H9 (cell line): Measurements from ENCODE around the gene ZNF135. TPM values are rescaled to one million over a fixed set of nuclear protein-coding genes. Genes with fewer than 3 reads are reported as not detected.

Source experiments
- DNase-seq: peaks from one replicate; pipeline ENCODE4 v3.0.0-alpha.2; 2017
- H2AFZ ChIP-seq: one replicate; pipeline ENCODE4 v1.6.1; 2013; ENCODE audit warnings: mild to moderate bottlenecking, low read length, control low read depth, moderate library complexity
- H2AK5ac ChIP-seq: 2 replicates; pipeline ENCODE4 v1.6.1; 2013; ENCODE audit warnings: low read length, control low read depth, mixed read lengths; ENCODE audit not compliant: insufficient read length
- H2BK120ac ChIP-seq: one replicate; pipeline ENCODE4 v1.6.1; 2013; ENCODE audit warnings: low read depth, mild to moderate bottlenecking, low read length, control low read depth, inconsistent platforms; ENCODE audit not compliant: poor library complexity, severe bottlenecking
- H2BK12ac ChIP-seq: 2 replicates; pipeline ENCODE4 v1.6.1; 2013; ENCODE audit warnings: low read length, control low read depth, mixed read lengths, low read depth; ENCODE audit not compliant: insufficient read length
- H2BK15ac ChIP-seq: 2 replicates; pipeline ENCODE4 v1.6.1; 2013; ENCODE audit warnings: low read depth, low read length, control low read depth
- H2BK20ac ChIP-seq: one replicate; pipeline ENCODE4 v1.6.1; 2013; ENCODE audit warnings: low read depth, mild to moderate bottlenecking, low read length, control low read depth, inconsistent platforms; ENCODE audit not compliant: poor library complexity, severe bottlenecking
- H2BK5ac ChIP-seq: 2 replicates; pipeline ENCODE4 v1.6.1; 2013; ENCODE audit warnings: low read length, control low read depth, mixed read lengths; ENCODE audit not compliant: insufficient read length
- H3K14ac ChIP-seq: 2 replicates; pipeline ENCODE4 v1.6.1; 2013; ENCODE audit warnings: low read length, control low read depth; ENCODE audit not compliant: insufficient read depth
- H3K18ac ChIP-seq: 2 replicates; pipeline ENCODE4 v1.6.1; 2013; ENCODE audit warnings: low read depth, mild to moderate bottlenecking, mixed read lengths, low read length, control low read depth; ENCODE audit not compliant: insufficient read length
- H3K23ac ChIP-seq: 2 replicates; pipeline ENCODE4 v1.6.1; 2013; ENCODE audit warnings: low read length, control low read depth, mixed read lengths, low read depth; ENCODE audit not compliant: insufficient read length
- H3K23me2 ChIP-seq: 2 replicates; pipeline ENCODE4 v1.6.1; 2013; ENCODE audit warnings: low read depth, mild to moderate bottlenecking, mixed read lengths, low read length, control low read depth; ENCODE audit not compliant: insufficient read length, poor library complexity, severe bottlenecking
- H3K27ac ChIP-seq: 2 replicates; pipeline ENCODE4 v1.5.1; 2013; ENCODE audit warnings: low read length, control low read depth, mixed read lengths, low read depth; ENCODE audit not compliant: insufficient read length
- H3K27me3 ChIP-seq: 2 replicates; pipeline ENCODE4 v1.6.1; 2013; ENCODE audit warnings: low read length, control low read depth, inconsistent platforms; ENCODE audit not compliant: insufficient read depth
- H3K4ac ChIP-seq: 2 replicates; pipeline ENCODE4 v1.6.1; 2013; ENCODE audit warnings: low read depth, mild to moderate bottlenecking, control low read depth, inconsistent platforms, low read length, moderate library complexity
- H3K4me1 ChIP-seq: 2 replicates; pipeline ENCODE4 v1.6.1; 2013; ENCODE audit warnings: low read length, control low read depth, inconsistent platforms; ENCODE audit not compliant: insufficient read depth
- H3K4me2 ChIP-seq: 2 replicates; pipeline ENCODE4 v1.6.1; 2013; ENCODE audit warnings: low read length, control low read depth, mixed read lengths; ENCODE audit not compliant: insufficient read length, insufficient read depth
- H3K56ac ChIP-seq: 2 replicates; pipeline ENCODE4 v1.6.1; 2013; ENCODE audit warnings: low read depth, mild to moderate bottlenecking, mixed read lengths, low read length, control low read depth; ENCODE audit not compliant: insufficient read length
- H3K79me1 ChIP-seq: 2 replicates; pipeline ENCODE4 v1.6.1; 2013; ENCODE audit warnings: low read depth, mild to moderate bottlenecking, moderate library complexity, low read length, control low read depth, inconsistent platforms; ENCODE audit not compliant: insufficient read depth, poor library complexity, severe bottlenecking
- H3K79me2 ChIP-seq: 2 replicates; pipeline ENCODE4 v1.6.1; 2013; ENCODE audit warnings: low read length, control low read depth, inconsistent platforms; ENCODE audit not compliant: insufficient read depth
- H3K9ac ChIP-seq: 2 replicates; pipeline ENCODE4 v1.6.1; 2013; ENCODE audit warnings: low read length, control low read depth, mixed read lengths; ENCODE audit not compliant: insufficient read length; ENCODE audit errors: extremely low read depth
- H3K9me3 ChIP-seq: one replicate; pipeline ENCODE4 v1.6.1; 2013; ENCODE audit warnings: low read depth, low read length, inconsistent platforms; ENCODE audit not compliant: control insufficient read depth
- H3T11ph ChIP-seq: one replicate; pipeline ENCODE4 v1.6.1; 2013; ENCODE audit warnings: mild to moderate bottlenecking, low read length, control low read depth, inconsistent platforms
- H4K20me1 ChIP-seq: one replicate; pipeline ENCODE4 v1.6.1; 2013; ENCODE audit not compliant: control insufficient read depth, insufficient read length, insufficient read depth
- H4K5ac ChIP-seq: 2 replicates; pipeline ENCODE4 v1.6.1; 2013; ENCODE audit warnings: low read depth, mild to moderate bottlenecking, mixed read lengths, low read length, control low read depth; ENCODE audit not compliant: insufficient read length
- H4K8ac ChIP-seq: replicated peaks from 2 replicates; pipeline ENCODE4 v1.6.1; 2013; ENCODE audit warnings: low read length, control low read depth, mixed read lengths, low read depth; ENCODE audit not compliant: insufficient read length
- H4K91ac ChIP-seq: 2 replicates; pipeline ENCODE4 v1.6.1; 2013; ENCODE audit warnings: low read depth, mild to moderate bottlenecking, moderate library complexity, mixed read lengths, low read length, control low read depth; ENCODE audit not compliant: insufficient read length
- H3K27ac Mint-ChIP-seq, 3 experiments: 2 replicates in 2 of 3; 3 replicates in 1 of 3; pipeline ENCODE4 v1.8.0; 2020 to 2021; ENCODE audit warnings: mixed read lengths in 3 of 3, mild to moderate bottlenecking in 1 of 3, moderate library complexity in 1 of 3
- H3K27me3 Mint-ChIP-seq: 2 replicates; pipeline ENCODE4 v1.8.0; 2021; ENCODE audit warnings: low read depth, mild to moderate bottlenecking, moderate library complexity, mixed read lengths
- H3K36me3 Mint-ChIP-seq, 3 experiments: 2 replicates in 2 of 3; 3 replicates in 1 of 3; pipeline ENCODE4 v1.8.0; 2020 to 2021; ENCODE audit warnings: low read depth in 3 of 3, mixed read lengths in 3 of 3; ENCODE audit not compliant: insufficient read depth in 1 of 3
- H3K4me1 Mint-ChIP-seq, 2 experiments: 2 replicates each; pipeline ENCODE4 v1.8.0; 2020; ENCODE audit warnings: mixed read lengths in 2 of 2
- H3K4me3 Mint-ChIP-seq, 2 experiments: 2 replicates in 1 of 2; 3 replicates in 1 of 2; pipeline ENCODE4 v1.8.0; 2020 to 2021; ENCODE audit warnings: mild to moderate bottlenecking in 2 of 2, mixed read lengths in 2 of 2, moderate library complexity in 1 of 2
- H3K9me3 Mint-ChIP-seq, 2 experiments: 2 replicates in 1 of 2; 3 replicates in 1 of 2; pipeline ENCODE4 v1.8.0; 2020; ENCODE audit warnings: mild to moderate bottlenecking in 2 of 2, mixed read lengths in 2 of 2, moderate library complexity in 1 of 2
- CTCF ChIP-seq: fragments of 200-600 bp; sonication (generic); conservative IDR thresholded peaks from 3 replicates; pipeline ENCODE4 v1.8.0; 2021; ENCODE audit warnings: antibody characterized with exemption, mild to moderate bottlenecking
- WGBS: extraction: QIAGEN DNeasy Blood & Tissue Kit; methylation state at CpG from one replicate; pipeline ENCODE4 v1.1.7; 2013; ENCODE audit warnings: missing lambda C conversion rate, low lambda C conversion rate, mixed read lengths; ENCODE audit not compliant: insufficient read length; ENCODE audit errors: extremely low coverage; 5-methylcytosine and 5-hydroxymethylcytosine counted together
- total RNA-seq: library from RNA; stranded (reverse); gene quantifications from 2 replicates; pipeline ENCODE4 v1.2.1, GENCODE V29; 2021

ZNF135 gene
- total RNA-seq, 1 experiment from 2014 or later: 4.7 TPM

- Histone ChIP-seq H2BK20ac (no peak overlapping the region), H3K14ac (no peak overlapping the region), H2BK12ac (no peak overlapping the region), H3K79me2 (no peaks in the 10 kb centered on the region), H3K4ac (no peak overlapping the region), H2AFZ (no peak overlapping the region), H3K23me2 (peaks cover 3% of the 10 kb centered on the region), H2BK120ac (no peak overlapping the region), H4K20me1 (no peaks in the 10 kb centered on the region), H3K4me2 (no peak overlapping the region), H3K27me3 (no peaks in the 10 kb centered on the region), H3K56ac (no peak overlapping the region), H3K4me1 (no peaks in the 10 kb centered on the region), H2BK15ac (no peak overlapping the region; the same call in 1 of the 2 replicates), H3K27ac (no peak overlapping the region), H3K9ac (no peak overlapping the region), H3K79me1 (peaks cover 2% of the 10 kb centered on the region), H4K91ac (no peak overlapping the region), H3K9me3 (no peaks in the 10 kb centered on the region), H3T11ph (no peak overlapping the region), H3K18ac (no peak overlapping the region), H2AK5ac (no peak overlapping the region), H2BK5ac (no peak overlapping the region), H4K8ac (no peak overlapping the region), H4K5ac (no peak overlapping the region), H3K23ac (no peak overlapping the region)
- Mint-ChIP-seq H3K27me3 (peaks cover under 1% of the 10 kb centered on the region; the same call in 1 of the 2 replicates), H3K9me3 (peaks cover 24 to 26% of the 10 kb centered on the region in 2 experiments), H3K27ac (no peak overlapping the region), H3K4me3 (no peak overlapping the region), H3K4me1 (no peaks in the 10 kb centered on the region), H3K36me3 (peaks cover 42 to 47% (median 45%) of the 10 kb centered on the region in 3 experiments)
- no peak for DNase-seq
- WGBS: no CpG with 5 or more reads among the region's 29 CpGs
- no peak for TF ChIP-seq CTCF
Measured at GRCh38 chr19:58085348-58085875, 26.3 kb downstream of the ZNF135 start.
